HG03103 (cell line): ENCODE data around the gene TCF19.
"Not testable (repeated sequence)": the region's sequence is repeated elsewhere in the genome, so short reads cannot be mapped to it uniquely, and the experiment has no call there.

Experiments used
- ATAC-seq: cut with Tn5 transposase; IDR thresholded peaks from one replicate; pipeline ENCODE4 v1.9.1; 2021; ENCODE audit warnings: low read depth; ENCODE audit not compliant: unreplicated experiment

Gene TCF19

GRCh38 chr6:31158863-31159855 lies 770 bp downstream of the TCF19 start:
- ATAC-seq = no peak

- no peak for ATAC-seq
Measured at GRCh38 chr6:31161216-31162126, 3.1 kb downstream of the TCF19 start.

GRCh38 chr6:31162463-31163165 lies 4.2 kb downstream of the TCF19 start:
- ATAC-seq = no peak

- no peak for ATAC-seq
Measured at GRCh38 chr6:31163922-31164321, 5.5 kb downstream of the TCF19 start.

GRCh38 chr6:31164475-31165063 lies 6.2 kb downstream of the TCF19 start:
- not testable (repeated sequence) for ATAC-seq

GRCh38 chr6:31165064-31165832 lies 6.9 kb downstream of the TCF19 start:
- peak; percentile 75 for ATAC-seq

- no peak for ATAC-seq
Measured at GRCh38 chr6:31165986-31166385, 7.6 kb downstream of the TCF19 start.

GRCh38 chr6:31168606-31169005 lies 10.2 kb downstream of the TCF19 start:
- ATAC-seq = no peak

GRCh38 chr6:31169123-31169857 lies 10.9 kb downstream of the TCF19 start:
- no peak for ATAC-seq

GRCh38 chr6:31169858-31170599 lies 11.6 kb downstream of the TCF19 start:
- not testable (repeated sequence) for ATAC-seq

- ATAC-seq = no peak
Measured at GRCh38 chr6:31170600-31170881, 12.2 kb downstream of the TCF19 start, which contains the start of gene POU5F1. TSS of gene POU5F1 (minus strand) at chr6:31170682. CDS start at chr6:31170620, 62 bp downstream.

- ATAC-seq = no peak
Measured at GRCh38 chr6:31170987-31171671, 12.7 kb downstream of the TCF19 start.

- no peak for ATAC-seq
Measured at GRCh38 chr6:31171931-31172905, 13.8 kb downstream of the TCF19 start.

GRCh38 chr6:31172973-31173384 lies 14.6 kb downstream of the TCF19 start:
- no peak for ATAC-seq

GRCh38 chr6:31173406-31173805 lies 15.0 kb downstream of the TCF19 start:
- ATAC-seq = no peak

GRCh38 chr6:31174378-31174777 lies 16.0 kb downstream of the TCF19 start:
- ATAC-seq = no peak
